Cardiac muscle cell (in vitro differentiated cells and primary cell): ENCODE data around the gene STAG1. TPM values are rescaled to one million over a fixed set of nuclear protein-coding genes. Genes with fewer than 3 reads are reported as not detected.

ENCODE experiments used
- DNase-seq, 2 donors: peaks; one replicate each; pipeline versions ENCODE4 v3.0.0 to v3.0.0-alpha.2; 2010 to 2017; ENCODE audit warnings: low read depth in 1 of 2, low spot score in 1 of 2
- H3K27ac ChIP-seq: fragments of 200-600 bp; sonication (generic); 2 replicates; pipeline ENCODE4 v1.5.1; 2016
- H3K27me3 ChIP-seq: fragments of 200-600 bp; sonication (generic); 2 replicates; pipeline ENCODE4 v1.6.0; 2016; ENCODE audit warnings: control low read depth
- H3K36me3 ChIP-seq: fragments of 200-600 bp; sonication (generic); 2 replicates; pipeline ENCODE4 v1.5.1; 2016; ENCODE audit warnings: control low read depth
- H3K4me1 ChIP-seq: fragments of 200-600 bp; sonication (generic); 2 replicates; pipeline ENCODE4 v1.8.1; 2017; ENCODE audit warnings: low read depth, mild to moderate bottlenecking, mixed run types
- H3K4me3 ChIP-seq: fragments of 200-600 bp; sonication (generic); 2 replicates; pipeline ENCODE4 v1.5.1; 2016; ENCODE audit warnings: mild to moderate bottlenecking
- H3K9me3 ChIP-seq: fragments of 200-600 bp; sonication (generic); 2 replicates; pipeline ENCODE4 v1.5.1; 2017; ENCODE audit warnings: low read depth, mild to moderate bottlenecking, control low read depth
- polyA plus RNA-seq: library from polyadenylated mRNA; unstranded; fragments of >200 nt; fragmentation: Nextera tagmentation; extraction: Ambion mirVana; gene quantifications from 2 replicates; pipeline ENCODE4 v1.2.1, GENCODE V29; 2016
- total RNA-seq: library from RNA; depleted of rRNA; stranded (reverse); fragments of >200 nt; gene quantifications from 2 replicates; pipeline ENCODE4 v1.2.3, GENCODE V29; 2016
- TF ChIP-seq, protein P1 (sequence below): IDR thresholded peaks from 2 replicates; pipeline ENCODE4 v1.5.1; 2012; ENCODE audit warnings: low read depth, mild to moderate bottlenecking, low read length

Gene STAG1
- total and polyA plus RNA-seq, 2 experiments from 2014 or later = 12.7 to 18.3 TPM

DNA sequence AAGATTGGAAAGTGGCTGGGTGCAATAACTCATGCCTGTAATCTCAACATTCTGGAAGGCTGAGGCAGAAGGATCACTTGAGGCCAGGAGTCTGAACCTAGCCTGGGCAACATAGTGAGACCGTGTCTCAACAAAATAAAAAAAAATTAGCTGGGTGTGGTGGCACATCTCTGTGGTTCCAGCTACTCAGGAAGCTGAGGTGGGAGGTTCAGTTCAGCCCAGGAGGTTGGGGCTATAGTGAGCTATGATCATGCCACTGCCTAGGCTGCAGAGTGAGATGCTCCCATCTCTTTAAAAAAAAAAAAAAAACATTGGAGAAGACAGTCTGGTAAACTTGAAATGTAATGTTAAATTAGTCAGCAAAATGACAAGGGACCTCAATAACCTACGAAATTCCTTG is 57.9 kb downstream of the STAG1 start:
- Histone ChIP-seq H3K4me3 (no peak overlapping the region), H3K27ac (no peak overlapping the region), H3K27me3 (no peaks in the 10 kb centered on the region), H3K36me3 (no peaks in the 10 kb centered on the region), H3K9me3 (no peaks in the 10 kb centered on the region), H3K4me1 (no peaks in the 10 kb centered on the region)
- no peak for DNase-seq
- TF ChIP-seq, protein P1, sequence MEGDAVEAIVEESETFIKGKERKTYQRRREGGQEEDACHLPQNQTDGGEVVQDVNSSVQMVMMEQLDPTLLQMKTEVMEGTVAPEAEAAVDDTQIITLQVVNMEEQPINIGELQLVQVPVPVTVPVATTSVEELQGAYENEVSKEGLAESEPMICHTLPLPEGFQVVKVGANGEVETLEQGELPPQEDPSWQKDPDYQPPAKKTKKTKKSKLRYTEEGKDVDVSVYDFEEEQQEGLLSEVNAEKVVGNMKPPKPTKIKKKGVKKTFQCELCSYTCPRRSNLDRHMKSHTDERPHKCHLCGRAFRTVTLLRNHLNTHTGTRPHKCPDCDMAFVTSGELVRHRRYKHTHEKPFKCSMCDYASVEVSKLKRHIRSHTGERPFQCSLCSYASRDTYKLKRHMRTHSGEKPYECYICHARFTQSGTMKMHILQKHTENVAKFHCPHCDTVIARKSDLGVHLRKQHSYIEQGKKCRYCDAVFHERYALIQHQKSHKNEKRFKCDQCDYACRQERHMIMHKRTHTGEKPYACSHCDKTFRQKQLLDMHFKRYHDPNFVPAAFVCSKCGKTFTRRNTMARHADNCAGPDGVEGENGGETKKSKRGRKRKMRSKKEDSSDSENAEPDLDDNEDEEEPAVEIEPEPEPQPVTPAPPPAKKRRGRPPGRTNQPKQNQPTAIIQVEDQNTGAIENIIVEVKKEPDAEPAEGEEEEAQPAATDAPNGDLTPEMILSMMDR = no peak

DNA sequence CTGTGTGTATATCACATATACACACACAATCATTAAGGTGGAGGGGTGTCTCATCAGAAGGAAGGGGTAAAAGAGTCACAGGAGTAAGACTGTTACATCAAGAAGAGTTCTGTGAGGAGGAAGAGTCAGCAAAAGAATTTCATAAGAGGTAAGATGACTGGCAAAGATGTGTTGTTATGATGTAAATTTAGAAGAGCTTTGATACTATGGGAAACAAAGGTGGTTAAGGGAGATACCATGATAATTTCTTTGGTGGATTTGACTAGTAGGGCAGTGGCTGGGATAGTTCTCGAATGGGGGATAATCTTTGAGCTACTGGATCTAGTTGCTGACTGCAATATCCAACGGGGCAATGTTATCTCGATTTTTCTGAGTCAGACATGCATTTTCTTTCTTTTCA is 61.6 kb downstream of the STAG1 start:
- Histone ChIP-seq H3K27ac (no peak overlapping the region), H3K9me3 (no peaks in the 10 kb centered on the region), H3K27me3 (no peaks in the 10 kb centered on the region), H3K4me1 (no peaks in the 10 kb centered on the region), H3K4me3 (no peak overlapping the region), H3K36me3 (no peaks in the 10 kb centered on the region)
- DNase-seq = no peak
- TF ChIP-seq, protein P1 = no peak

DNA sequence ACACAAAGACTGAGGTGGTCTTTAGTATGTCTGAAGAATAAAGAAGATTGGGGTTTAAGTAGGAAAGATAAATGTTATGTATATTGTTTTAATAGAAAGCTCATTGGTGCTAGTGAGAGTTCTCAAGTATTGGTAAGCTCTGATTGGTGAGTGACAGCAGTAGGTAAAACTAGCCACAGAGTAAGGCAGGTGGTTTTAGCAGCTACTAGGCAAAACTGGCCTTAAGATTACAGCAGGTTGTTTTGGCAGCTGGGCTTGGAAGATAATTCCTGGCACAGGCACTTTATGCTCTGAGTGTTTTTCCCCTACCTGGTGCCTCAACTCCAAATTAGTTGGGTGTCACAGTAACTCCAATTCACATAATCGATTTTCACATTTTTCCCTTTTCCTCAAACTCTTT is 66.3 kb downstream of the STAG1 start:
- DNase-seq = no peak
- no peaks in the 10 kb centered on the region for H3K36me3 ChIP-seq
- no peaks in the 10 kb centered on the region for H3K4me1 ChIP-seq
- H3K4me3 ChIP-seq = no peak overlapping the region
- H3K9me3 ChIP-seq = no peaks in the 10 kb centered on the region
- TF ChIP-seq, protein P1 = no peak
- H3K27ac ChIP-seq = no peak overlapping the region
- no peaks in the 10 kb centered on the region for H3K27me3 ChIP-seq

DNA sequence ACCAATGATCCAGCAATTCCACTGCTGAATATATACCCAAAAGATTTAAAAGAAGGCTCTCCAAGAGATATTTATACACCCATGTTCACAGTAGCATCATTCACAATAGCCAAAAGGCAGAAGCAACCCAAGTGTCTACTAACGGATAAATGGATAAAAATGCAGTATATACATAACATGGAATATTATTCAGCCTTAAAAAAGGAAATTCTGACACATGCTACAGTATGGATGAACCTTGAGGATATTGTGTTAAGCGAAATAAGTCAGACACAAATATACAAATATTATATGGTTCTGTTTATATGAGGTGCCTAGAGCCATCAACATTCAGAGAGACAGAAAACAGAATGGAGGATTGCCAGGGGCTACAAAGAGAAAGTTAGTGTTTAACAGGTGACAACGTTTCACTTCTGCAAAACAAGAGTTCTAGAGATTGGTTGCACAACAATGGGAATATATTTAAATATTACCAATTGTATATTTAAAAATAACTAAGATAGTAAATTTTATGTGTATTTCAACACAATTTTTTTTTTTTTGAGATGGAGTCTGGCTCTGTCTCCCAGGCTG is 69.4 kb downstream of the STAG1 start:
- Histone ChIP-seq H3K9me3 (no peaks in the 10 kb centered on the region), H3K27ac (no peak overlapping the region), H3K36me3 (no peaks in the 10 kb centered on the region), H3K4me1 (no peaks in the 10 kb centered on the region), H3K4me3 (no peak overlapping the region), H3K27me3 (no peaks in the 10 kb centered on the region)
- no peak for DNase-seq
- TF ChIP-seq, protein P1 = no peak

DNA sequence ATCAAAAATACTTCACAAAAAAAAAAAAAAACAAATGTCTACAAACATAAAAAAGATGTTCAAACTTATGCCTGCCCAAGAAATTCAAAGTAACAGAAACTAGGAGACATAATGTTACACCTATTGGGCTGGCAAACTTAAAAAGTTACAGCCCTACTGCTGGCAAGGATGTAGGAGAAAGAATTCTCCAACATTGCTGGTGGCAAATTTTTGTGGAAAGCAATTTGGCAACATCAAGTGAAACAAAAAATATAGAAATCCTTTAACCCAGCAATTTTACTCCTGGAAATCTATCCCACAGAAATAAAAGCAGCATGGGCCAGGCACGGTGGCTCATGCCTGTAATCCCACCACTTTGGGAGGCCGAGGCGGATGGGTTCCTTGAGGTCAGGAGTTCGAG is 73.2 kb downstream of the STAG1 start:
- Histone ChIP-seq H3K27ac (no peak overlapping the region), H3K4me3 (no peak overlapping the region), H3K36me3 (no peaks in the 10 kb centered on the region), H3K4me1 (peaks cover 8% of the 10 kb centered on the region), H3K9me3 (no peaks in the 10 kb centered on the region), H3K27me3 (no peaks in the 10 kb centered on the region)
- DNase-seq = peak in 1 of 2 donors; percentile 44
- TF ChIP-seq, protein P1 = no peak
